PC-3 (cell line): ENCODE data around the gene MSGN1. TPM values are rescaled to one million over a fixed set of nuclear protein-coding genes. Genes with fewer than 3 reads are reported as not detected.
"Not testable (repeated sequence)": the region's sequence is repeated elsewhere in the genome, so short reads cannot be mapped to it uniquely, and the experiment has no call there.

Source experiments
- ATAC-seq: fragments of 200-7000 bp; cut with Tn5 transposase; 2 replicates; pipeline ENCODE4 v1.9.1; 2020; ENCODE audit warnings: mild to moderate bottlenecking, moderate library complexity
- BruUV-seq: library from RNA; stranded (reverse); fragments of 400-500 nt; replicated peaks from 2 replicates; lab custom pipeline; 2021; lab: Mats Ljungman, UMichigan
- CTCF ChIA-PET: fragments of 300-600 bp; sonication (Branson Sonifier 250); formaldehyde crosslinking; loops from one replicate; lab custom pipeline; 2022; ENCODE audit warnings: antibody characterized with exemption; lab: Charles Lee
- POLR2A ChIA-PET: fragments of 300-600 bp; sonication (Branson Sonifier 250); formaldehyde crosslinking; loops from one replicate; lab custom pipeline; 2022; ENCODE audit warnings: antibody characterized with exemption; ENCODE audit not compliant: unreplicated experiment; lab: Charles Lee
- DNase-seq: peaks from one replicate; pipeline ENCODE4 v3.0.0-alpha.2; 2015
- H2AFZ ChIP-seq: fragments of 300-600 bp; sonication (generic); 2 replicates; pipeline ENCODE4 v1.6.0; 2016; ENCODE audit warnings: antibody characterized with exemption, low read length
- H3F3A ChIP-seq: fragments of 300-600 bp; sonication (generic); one replicate; pipeline ENCODE4 v1.6.0; 2017; ENCODE audit warnings: antibody characterized with exemption, low read length, control low read depth, mild to moderate bottlenecking; ENCODE audit not compliant: unreplicated experiment
- H3K27ac ChIP-seq: fragments of 300-600 bp; sonication (generic); 2 replicates; pipeline ENCODE4 v1.5.1; 2016; ENCODE audit warnings: mild to moderate bottlenecking, low read length
- H3K27me3 ChIP-seq: fragments of 300-600 bp; sonication (generic); 2 replicates; pipeline ENCODE4 v1.6.1; 2016; ENCODE audit warnings: low read length, mixed read lengths
- H3K36me3 ChIP-seq: fragments of 300-600 bp; sonication (generic); 2 replicates; pipeline ENCODE4 v1.6.1; 2016; ENCODE audit warnings: low read depth, mixed run types, low read length, mixed read lengths
- H3K4me1 ChIP-seq: fragments of 300-600 bp; sonication (generic); 2 replicates; pipeline ENCODE4 v1.5.1; 2016; ENCODE audit warnings: low read length; ENCODE audit not compliant: insufficient read depth
- H3K4me2 ChIP-seq: fragments of 300-600 bp; sonication (generic); 2 replicates; pipeline ENCODE4 v1.6.0; 2016; ENCODE audit warnings: low read length
- H3K4me3 ChIP-seq: fragments of 300-600 bp; sonication (generic); 2 replicates; pipeline ENCODE4 v1.5.1; 2016; ENCODE audit warnings: mild to moderate bottlenecking, low read length, mixed read lengths
- H3K79me2 ChIP-seq: fragments of 300-600 bp; sonication (generic); 2 replicates; pipeline ENCODE4 v1.6.1; 2017; ENCODE audit warnings: low read length, mixed read lengths
- H3K9ac ChIP-seq: fragments of 300-600 bp; sonication (generic); 2 replicates; pipeline ENCODE4 v1.6.0; 2016; ENCODE audit warnings: mild to moderate bottlenecking, low read length
- H3K9me2 ChIP-seq: fragments of 300-600 bp; sonication (generic); replicated peaks from 2 replicates; pipeline ENCODE4 v1.6.1; 2016; ENCODE audit warnings: mixed run types, low read length, mixed read lengths
- H3K9me3 ChIP-seq: fragments of 300-600 bp; sonication (generic); 2 replicates; pipeline ENCODE4 v1.6.1; 2016; ENCODE audit warnings: low read length, mixed read lengths
- H4K20me1 ChIP-seq: fragments of 300-600 bp; sonication (generic); 2 replicates; pipeline ENCODE4 v1.6.1; 2016; ENCODE audit warnings: low read length, mixed read lengths
- EZH2 ChIP-seq: fragments of 300-600 bp; sonication (generic); IDR thresholded peaks from one replicate; pipeline ENCODE4 v1.6.1; 2017; ENCODE audit warnings: antibody characterized with exemption, mild to moderate bottlenecking, low read length; ENCODE audit not compliant: unreplicated experiment
- EZH2phosphoT487 ChIP-seq: fragments of 300-600 bp; sonication (generic); IDR thresholded peaks from 2 replicates; pipeline ENCODE4 v1.6.1; 2018; ENCODE audit warnings: mild to moderate bottlenecking, antibody characterized with exemption, low read length, borderline replicate concordance
- intact Hi-C: fragments of 100-400 bp; cut with micrococcal nuclease; formaldehyde crosslinking; loops from 2 replicates; pipeline ENCODE4 v1.9.0; 2023
- total RNA-seq: library from RNA; depleted of rRNA; stranded (reverse); fragments of >200 nt; gene quantifications from 2 replicates; pipeline ENCODE4 v1.2.3, GENCODE V29; 2014
- TF ChIP-seq, protein P1 (sequence below): fragments of 300-600 bp; sonication (generic); conservative IDR thresholded peaks from 2 replicates; pipeline ENCODE4 v1.5.1; 2017; ENCODE audit warnings: antibody characterized with exemption, low read depth, mild to moderate bottlenecking, low read length

The MSGN1 gene
- total RNA-seq, 1 experiment from 2014 or later, result not detected

DNA sequence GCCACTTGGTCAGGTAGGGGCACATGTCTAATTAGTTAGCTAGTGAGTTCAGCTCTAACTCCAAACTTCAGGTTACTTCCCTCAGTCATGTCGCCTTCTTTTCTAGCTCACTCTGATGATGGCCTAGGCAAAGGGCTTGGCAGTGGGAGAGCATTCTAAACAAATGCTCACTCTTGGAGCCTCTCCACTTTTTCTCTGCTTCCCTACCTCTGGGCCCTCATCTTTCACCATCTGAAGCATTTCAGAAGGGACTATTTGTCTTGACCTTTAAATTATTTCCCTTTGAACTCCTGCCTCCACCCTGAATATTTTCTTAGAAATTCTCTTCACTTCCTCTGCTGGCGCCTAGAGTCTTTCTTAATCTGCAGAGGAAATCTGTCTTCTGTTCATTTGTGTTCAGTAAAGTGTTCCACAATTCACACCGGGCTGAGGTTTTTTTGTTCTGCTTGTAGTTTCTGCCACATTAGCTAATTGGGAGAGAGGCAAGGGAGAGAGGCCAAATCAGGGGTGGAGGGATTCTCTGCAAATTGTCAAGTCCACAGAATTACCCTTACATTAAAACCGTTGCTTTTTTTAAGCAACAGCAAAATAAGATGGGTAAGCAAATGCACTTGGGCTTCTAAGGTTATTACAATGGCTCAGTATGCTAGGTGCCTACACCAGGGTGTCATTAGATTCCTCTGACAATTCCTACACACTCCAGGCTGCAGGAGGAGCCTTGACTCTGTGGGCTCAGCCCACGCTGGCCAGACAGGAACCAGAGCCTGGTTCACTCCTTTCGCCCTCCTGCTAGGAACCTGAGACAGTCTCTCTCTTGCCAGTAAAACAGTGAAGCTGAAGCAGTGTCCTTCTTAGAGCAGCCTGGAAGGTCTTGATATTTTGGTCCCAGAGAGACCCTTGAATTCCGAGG lies 5.5 kb downstream of the MSGN1 start:
- no peaks in the 10 kb centered on the region for H3K79me2 ChIP-seq
- DNase-seq (no peak), ATAC-seq (no peak)
- H3K36me3 ChIP-seq, result no peaks in the 10 kb centered on the region
- H4K20me1 ChIP-seq, result no peaks in the 10 kb centered on the region
- TF ChIP-seq EZH2phosphoT487 (no peak), EZH2 (no peak)
- TF ChIP-seq, protein P1, sequence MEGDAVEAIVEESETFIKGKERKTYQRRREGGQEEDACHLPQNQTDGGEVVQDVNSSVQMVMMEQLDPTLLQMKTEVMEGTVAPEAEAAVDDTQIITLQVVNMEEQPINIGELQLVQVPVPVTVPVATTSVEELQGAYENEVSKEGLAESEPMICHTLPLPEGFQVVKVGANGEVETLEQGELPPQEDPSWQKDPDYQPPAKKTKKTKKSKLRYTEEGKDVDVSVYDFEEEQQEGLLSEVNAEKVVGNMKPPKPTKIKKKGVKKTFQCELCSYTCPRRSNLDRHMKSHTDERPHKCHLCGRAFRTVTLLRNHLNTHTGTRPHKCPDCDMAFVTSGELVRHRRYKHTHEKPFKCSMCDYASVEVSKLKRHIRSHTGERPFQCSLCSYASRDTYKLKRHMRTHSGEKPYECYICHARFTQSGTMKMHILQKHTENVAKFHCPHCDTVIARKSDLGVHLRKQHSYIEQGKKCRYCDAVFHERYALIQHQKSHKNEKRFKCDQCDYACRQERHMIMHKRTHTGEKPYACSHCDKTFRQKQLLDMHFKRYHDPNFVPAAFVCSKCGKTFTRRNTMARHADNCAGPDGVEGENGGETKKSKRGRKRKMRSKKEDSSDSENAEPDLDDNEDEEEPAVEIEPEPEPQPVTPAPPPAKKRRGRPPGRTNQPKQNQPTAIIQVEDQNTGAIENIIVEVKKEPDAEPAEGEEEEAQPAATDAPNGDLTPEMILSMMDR, result no peak
- H3K9me3 ChIP-seq, result no peaks in the 10 kb centered on the region
- H3K27ac ChIP-seq, result no peak overlapping the region
- no peak overlapping the region for H3K4me3 ChIP-seq
- peaks cover 52% of the 10 kb centered on the region for H3K27me3 ChIP-seq
- no peak overlapping the region for H3K9ac ChIP-seq
- ChIA-PET CTCF (no interaction called here), POLR2A (no interaction called here)
- H3F3A ChIP-seq, result no peaks in the 10 kb centered on the region
- intact Hi-C loops, result no loop called here
- no peak overlapping the region for H3K4me2 ChIP-seq
- no TSS peak for BruUV-seq
- H2AFZ ChIP-seq, result no peak overlapping the region
- H3K9me2 ChIP-seq, result no peaks in the 10 kb centered on the region
- no peaks in the 10 kb centered on the region for H3K4me1 ChIP-seq

GRCh38 chr2:17822445-17823117 lies 6.3 kb downstream of the MSGN1 start:
- ATAC-seq (no peak), DNase-seq (no peak)
- H3K9me2 ChIP-seq, result no peaks in the 10 kb centered on the region
- H4K20me1 ChIP-seq, result no peaks in the 10 kb centered on the region
- no peak for TF ChIP-seq EZH2
- no peak for TF ChIP-seq EZH2phosphoT487
- TF ChIP-seq, protein P1, result no peak
- no peaks in the 10 kb centered on the region for H3F3A ChIP-seq
- no peaks in the 10 kb centered on the region for H3K79me2 ChIP-seq
- H3K4me1 ChIP-seq, result no peaks in the 10 kb centered on the region
- H3K27ac ChIP-seq, result no peak overlapping the region
- H2AFZ ChIP-seq, result no peak overlapping the region
- no peaks in the 10 kb centered on the region for H3K9me3 ChIP-seq
- no peak overlapping the region for H3K4me2 ChIP-seq
- BruUV-seq, result no TSS peak
- no peak overlapping the region for H3K4me3 ChIP-seq
- ChIA-PET POLR2A (no interaction called here), CTCF (no interaction called here)
- H3K27me3 ChIP-seq, result peaks cover 50% of the 10 kb centered on the region
- H3K36me3 ChIP-seq, result no peaks in the 10 kb centered on the region
- intact Hi-C loops, result no loop called here
- H3K9ac ChIP-seq, result no peak overlapping the region

DNA sequence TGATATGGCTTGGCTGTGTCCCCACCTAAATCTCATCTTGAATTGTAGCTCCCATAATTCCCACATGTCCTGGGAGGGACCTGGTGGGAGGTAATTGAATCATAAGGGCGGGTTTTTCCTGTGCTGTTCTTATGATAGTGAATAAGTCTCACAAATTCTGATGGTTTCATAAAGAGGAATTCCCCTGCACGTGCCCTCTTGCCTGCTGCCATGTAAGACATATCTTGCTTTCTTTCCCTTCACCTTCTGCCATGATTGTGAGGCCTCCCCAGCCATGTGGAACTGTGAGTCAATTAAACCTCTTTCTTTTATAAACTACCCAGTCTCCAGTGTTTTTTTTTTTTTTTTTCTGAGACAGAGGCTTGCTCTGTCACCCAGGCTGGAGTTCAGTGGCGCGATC lies 7.4 kb downstream of the MSGN1 start:
- CTCF ChIA-PET, H4K20me1 ChIP-seq, BruUV-seq, H3K27ac ChIP-seq, H3K4me1 ChIP-seq, H3K4me3 ChIP-seq, POLR2A ChIA-PET, H3K79me2 ChIP-seq, ATAC-seq, intact Hi-C loops, H3K9me3 ChIP-seq, H3K9me2 ChIP-seq, H2AFZ ChIP-seq, H3F3A ChIP-seq, H3K4me2 ChIP-seq, H3K9ac ChIP-seq, H3K36me3 ChIP-seq, DNase-seq: not testable (repeated sequence)
- peaks cover 46% of the 10 kb centered on the region for H3K27me3 ChIP-seq
